CD4-positive, alpha-beta memory T cell (primary cell): ENCODE data around the gene UNKL. TPM values are rescaled to one million over a fixed set of nuclear protein-coding genes. Genes with fewer than 3 reads are reported as not detected.
A peak's percentile ranks its signal among the peaks of the same experiment; 100 is the strongest.

Source experiments
- CTCF ChIA-PET: fragments of 350-600 bp; sonication (Branson Sonifier 250); formaldehyde crosslinking; loops from one replicate; lab custom pipeline; 2021; ENCODE audit warnings: inconsistent platforms; ENCODE audit not compliant: partially characterized antibody; lab: Charles Lee
- POLR2A ChIA-PET: fragments of 350-600 bp; sonication (Branson Sonifier 250); formaldehyde crosslinking; loops from one replicate; lab custom pipeline; 2021; ENCODE audit not compliant: partially characterized antibody; lab: Charles Lee
- DNase-seq, 5 donors: peaks; one replicate each; pipeline versions ENCODE4 v3.0.0 to v3.0.0-alpha.2; 2020 to 2022; ENCODE audit warnings: mixed read lengths in 1 of 5
- H3K27ac ChIP-seq: one replicate; pipeline ENCODE4 v1.7.0; 2013; ENCODE audit warnings: low read depth, low read length
- H3K27me3 ChIP-seq: 2 replicates; pipeline ENCODE4 v1.7.0; 2013; ENCODE audit warnings: mild to moderate bottlenecking, low read length, moderate library complexity; ENCODE audit not compliant: insufficient read depth
- H3K36me3 ChIP-seq: 2 replicates; pipeline ENCODE4 v1.7.0; 2013; ENCODE audit warnings: mild to moderate bottlenecking, low read length, moderate library complexity; ENCODE audit not compliant: insufficient read depth
- H3K4me1 ChIP-seq: 2 replicates; pipeline ENCODE4 v1.7.0; 2013; ENCODE audit warnings: mild to moderate bottlenecking, low read length, moderate library complexity; ENCODE audit not compliant: insufficient read depth
- H3K4me3 ChIP-seq, 2 donors: one replicate each; pipeline ENCODE4 v1.7.0; 2013; ENCODE audit warnings: low read length in 2 of 2, mild to moderate bottlenecking in 1 of 2
- H3K9me3 ChIP-seq, 2 donors: one replicate each; pipeline ENCODE4 v1.7.0; 2013; ENCODE audit warnings: low read length in 2 of 2, control low read depth in 1 of 2; ENCODE audit not compliant: control insufficient read depth in 1 of 2
- H3K27ac Mint-ChIP-seq, 7 donors: one replicate each; pipeline ENCODE4 v1.8.0; 2020 to 2021; ENCODE audit warnings: mixed read lengths in 7 of 7, mild to moderate bottlenecking in 6 of 7, inconsistent platforms in 3 of 7, moderate library complexity in 3 of 7
- H3K27me3 Mint-ChIP-seq, 2 donors: one replicate each; pipeline ENCODE4 v1.8.0; 2020 to 2021; ENCODE audit warnings: mixed read lengths in 2 of 2
- H3K36me3 Mint-ChIP-seq, 2 donors: one replicate each; pipeline ENCODE4 v1.8.0; 2020 to 2021; ENCODE audit warnings: mixed read lengths in 2 of 2, inconsistent platforms in 1 of 2, mild to moderate bottlenecking in 1 of 2
- H3K4me1 Mint-ChIP-seq, 4 donors: one replicate each; pipeline ENCODE4 v1.8.0; 2020 to 2021; ENCODE audit warnings: mixed read lengths in 4 of 4, mild to moderate bottlenecking in 1 of 4
- H3K4me3 Mint-ChIP-seq, 8 donors: one replicate each; pipeline ENCODE4 v1.8.0; 2020 to 2021; ENCODE audit warnings: mixed read lengths in 8 of 8, mild to moderate bottlenecking in 7 of 8, moderate library complexity in 6 of 8, inconsistent platforms in 3 of 8
- H3K9me3 Mint-ChIP-seq, 8 donors: one replicate each; pipeline ENCODE4 v1.8.0; 2020 to 2021; ENCODE audit warnings: mixed read lengths in 8 of 8, mild to moderate bottlenecking in 5 of 8, inconsistent platforms in 3 of 8, moderate library complexity in 1 of 8
- intact Hi-C: fragments of 100-400 bp; cut with micrococcal nuclease; formaldehyde crosslinking; loops from one replicate; pipeline ENCODE4 v1.15.1; 2023
- polyA plus RNA-seq, 2 donors: library from polyadenylated mRNA; unstranded; fragments of 300-500 nt; fragmentation: Illumina TruSeq; gene quantifications; one replicate each; pipeline ENCODE4 v1.2.3, GENCODE V29; 2021
- total RNA-seq, 2 experiments: library from RNA; stranded (reverse); gene quantifications; one replicate each; pipeline ENCODE4 v1.2.3, GENCODE V29; 2021

The UNKL gene
- total and polyA plus RNA-seq, 4 experiments from 2014 or later: 1.3 to 122 (median 59.5) TPM

GRCh38 chr16:1364510-1364909, 50.0 kb downstream of the UNKL start:
- H3K4me1 ChIP-seq: peaks cover 4% of the 10 kb centered on the region
- no peaks in the 10 kb centered on the region for H3K9me3 ChIP-seq
- peaks cover 11 to 33% of the 10 kb centered on the region in 2 donors for H3K36me3 Mint-ChIP-seq
- peaks cover 0 to 6% (median 2%) of the 10 kb centered on the region in 4 donors for H3K4me1 Mint-ChIP-seq
- H3K27ac ChIP-seq: no peak overlapping the region
- no peaks in the 10 kb centered on the region for H3K9me3 Mint-ChIP-seq
- POLR2A ChIA-PET: interaction anchor here (0.9 to 1.3 kb wide), 2 partner anchors 44 to 68 kb away, joined by 3 read pairs; no protein-coding TSS in a partner anchor
- intact Hi-C loops: loop anchor here (5.0 kb wide), 1 partner anchor 563 kb away; no protein-coding TSS in a partner anchor
- no peaks in the 10 kb centered on the region for H3K27me3 Mint-ChIP-seq
- CTCF ChIA-PET: interaction anchor here (0.9 to 3.4 kb wide), 12 partner anchors 10 to 360 kb away, joined by 3 to 12 read pairs (median 4); partner anchors contain the start of gene JPT2
- peaks cover 27% of the 10 kb centered on the region for H3K36me3 ChIP-seq
- H3K27ac Mint-ChIP-seq: no peak overlapping the region
- H3K4me3 Mint-ChIP-seq: no peak overlapping the region
- DNase-seq: no peak
- H3K27me3 ChIP-seq: no peaks in the 10 kb centered on the region
- H3K4me3 ChIP-seq: no peak overlapping the region

GRCh38 chr16:1363501-1364041, 50.9 kb downstream of the UNKL start:
- H3K27ac ChIP-seq: no peak overlapping the region
- H3K9me3 Mint-ChIP-seq: no peaks in the 10 kb centered on the region
- peaks cover 4% of the 10 kb centered on the region for H3K4me1 ChIP-seq
- no peak overlapping the region for H3K4me3 ChIP-seq
- peak; percentile 60 to 71 (median 68) for DNase-seq
- H3K4me3 Mint-ChIP-seq: no peak overlapping the region
- peak overlapping the region; percentile 8 to 81 (median 61) for H3K27ac Mint-ChIP-seq
- ChIA-PET CTCF (interaction anchor here (0.6 to 3.4 kb wide), 19 partner anchors 10 to 361 kb away, joined by 3 to 12 read pairs (median 4); partner anchors contain the start of genes JPT2, MAPK8IP3, PTX4 and UQCC4), POLR2A (interaction anchor here (0.6 to 1.6 kb wide), 6 partner anchors 10 to 566 kb away, joined by 3 to 4 read pairs (median 3); partner anchors contain the start of gene UQCC4)
- H3K36me3 ChIP-seq: peaks cover 27% of the 10 kb centered on the region
- H3K27me3 ChIP-seq: no peaks in the 10 kb centered on the region
- H3K36me3 Mint-ChIP-seq: peaks cover 11 to 34% of the 10 kb centered on the region in 2 donors
- H3K27me3 Mint-ChIP-seq: no peaks in the 10 kb centered on the region
- intact Hi-C loops: loop anchor here (1.0 to 5.0 kb wide), 2 partner anchors 50 to 564 kb away; no protein-coding TSS in a partner anchor
- no peaks in the 10 kb centered on the region for H3K9me3 ChIP-seq
- peaks cover 0 to 6% (median 2%) of the 10 kb centered on the region in 4 donors for H3K4me1 Mint-ChIP-seq

GRCh38 chr16:1362807-1363206, 51.7 kb downstream of the UNKL start:
- H3K36me3 Mint-ChIP-seq: peaks cover 11 to 31% of the 10 kb centered on the region in 2 donors

GRCh38 chr16:1361685-1362360, 52.7 kb downstream of the UNKL start:
- Mint-ChIP-seq H3K27ac (no peak overlapping the region), H3K4me3 (no peak overlapping the region), H3K36me3 (peaks cover 11 to 31% of the 10 kb centered on the region in 2 donors), H3K9me3 (no peaks in the 10 kb centered on the region), H3K27me3 (no peaks in the 10 kb centered on the region), H3K4me1 (peaks cover 0 to 8% (median 2%) of the 10 kb centered on the region in 4 donors)
- no peaks in the 10 kb centered on the region for H3K9me3 ChIP-seq
- H3K27ac ChIP-seq: no peak overlapping the region
- intact Hi-C loops: loop anchor here (5.0 kb wide), 1 partner anchor 565 kb away; no protein-coding TSS in a partner anchor
- H3K4me3 ChIP-seq: no peak overlapping the region
- H3K36me3 ChIP-seq: peaks cover 27% of the 10 kb centered on the region
- ChIA-PET CTCF (no interaction called here), POLR2A (interaction anchor here (1.2 kb wide), 1 partner anchor 8 kb away, joined by 3 read pairs; no protein-coding TSS in a partner anchor)
- no peaks in the 10 kb centered on the region for H3K27me3 ChIP-seq
- no peak for DNase-seq
- H3K4me1 ChIP-seq: peaks cover 4% of the 10 kb centered on the region

More at GRCh38 chr16:1362807-1363206, 51.7 kb downstream of the UNKL start:
- H3K9me3 Mint-ChIP-seq: no peaks in the 10 kb centered on the region
- intact Hi-C loops: loop anchor here (1.0 to 5.0 kb wide), 2 partner anchors 50 to 564 kb away; no protein-coding TSS in a partner anchor
- Histone ChIP-seq H3K9me3 (no peaks in the 10 kb centered on the region), H3K36me3 (peaks cover 27% of the 10 kb centered on the region), H3K4me3 (no peak overlapping the region), H3K27ac (no peak overlapping the region), H3K27me3 (no peaks in the 10 kb centered on the region), H3K4me1 (peaks cover 4% of the 10 kb centered on the region)
- no peak for DNase-seq
- ChIA-PET POLR2A (interaction anchor here (1.0 to 1.6 kb wide), 2 partner anchors 9 to 58 kb away, joined by 4 read pairs; partner anchors contain the start of gene UQCC4), CTCF (interaction anchor here (1.3 to 3.4 kb wide), 13 partner anchors 9 to 362 kb away, joined by 3 to 12 read pairs (median 4); partner anchors contain the start of gene UQCC4)
- peaks cover 0 to 6% (median 2%) of the 10 kb centered on the region in 4 donors for H3K4me1 Mint-ChIP-seq
- no peaks in the 10 kb centered on the region for H3K27me3 Mint-ChIP-seq
- H3K4me3 Mint-ChIP-seq: no peak overlapping the region
- H3K27ac Mint-ChIP-seq: peak overlapping the region in 2 of 7 donors; percentile 25 to 48

GRCh38 chr16:1357906-1358566, 56.5 kb downstream of the UNKL start:
- DNase-seq: no peak
- peaks cover 9% of the 10 kb centered on the region for H3K36me3 ChIP-seq
- Mint-ChIP-seq H3K36me3 (peaks cover 0 to 11% of the 10 kb centered on the region in 2 donors), H3K9me3 (no peaks in the 10 kb centered on the region), H3K27ac (peak overlapping the region in 2 of 7 donors; percentile 35 to 60), H3K4me3 (peak overlapping the region in 1 of 8 donors; percentile 45), H3K27me3 (no peaks in the 10 kb centered on the region), H3K4me1 (peaks cover 12 to 30% (median 15%) of the 10 kb centered on the region in 4 donors)
- intact Hi-C loops: no loop called here
- ChIA-PET CTCF (no interaction called here), POLR2A (no interaction called here)
- no peaks in the 10 kb centered on the region for H3K27me3 ChIP-seq
- H3K4me3 ChIP-seq: no peak overlapping the region
- H3K9me3 ChIP-seq: no peaks in the 10 kb centered on the region
- peaks cover 4% of the 10 kb centered on the region for H3K4me1 ChIP-seq
- no peak overlapping the region for H3K27ac ChIP-seq

GRCh38 chr16:1356061-1356900, 58.2 kb downstream of the UNKL start:
- Mint-ChIP-seq H3K27me3 (no peaks in the 10 kb centered on the region), H3K9me3 (peaks cover 0 to 7% (median 0%) of the 10 kb centered on the region in 8 donors), H3K4me1 (peaks cover 18 to 41% (median 22%) of the 10 kb centered on the region in 4 donors), H3K27ac (peak overlapping the region in 2 of 7 donors; percentile 50 to 51), H3K36me3 (peaks cover 0 to 10% of the 10 kb centered on the region in 2 donors), H3K4me3 (no peak overlapping the region)
- POLR2A ChIA-PET: no interaction called here
- H3K27me3 ChIP-seq: no peaks in the 10 kb centered on the region
- H3K4me1 ChIP-seq: peaks cover 12% of the 10 kb centered on the region
- H3K36me3 ChIP-seq: no peaks in the 10 kb centered on the region
- no peak overlapping the region for H3K4me3 ChIP-seq
- H3K9me3 ChIP-seq: no peaks in the 10 kb centered on the region
- CTCF ChIA-PET: no interaction called here
- no peak for DNase-seq
- intact Hi-C loops: no loop called here
- no peak overlapping the region for H3K27ac ChIP-seq
